ENCODE data around the gene DAPP1.

DNA sequence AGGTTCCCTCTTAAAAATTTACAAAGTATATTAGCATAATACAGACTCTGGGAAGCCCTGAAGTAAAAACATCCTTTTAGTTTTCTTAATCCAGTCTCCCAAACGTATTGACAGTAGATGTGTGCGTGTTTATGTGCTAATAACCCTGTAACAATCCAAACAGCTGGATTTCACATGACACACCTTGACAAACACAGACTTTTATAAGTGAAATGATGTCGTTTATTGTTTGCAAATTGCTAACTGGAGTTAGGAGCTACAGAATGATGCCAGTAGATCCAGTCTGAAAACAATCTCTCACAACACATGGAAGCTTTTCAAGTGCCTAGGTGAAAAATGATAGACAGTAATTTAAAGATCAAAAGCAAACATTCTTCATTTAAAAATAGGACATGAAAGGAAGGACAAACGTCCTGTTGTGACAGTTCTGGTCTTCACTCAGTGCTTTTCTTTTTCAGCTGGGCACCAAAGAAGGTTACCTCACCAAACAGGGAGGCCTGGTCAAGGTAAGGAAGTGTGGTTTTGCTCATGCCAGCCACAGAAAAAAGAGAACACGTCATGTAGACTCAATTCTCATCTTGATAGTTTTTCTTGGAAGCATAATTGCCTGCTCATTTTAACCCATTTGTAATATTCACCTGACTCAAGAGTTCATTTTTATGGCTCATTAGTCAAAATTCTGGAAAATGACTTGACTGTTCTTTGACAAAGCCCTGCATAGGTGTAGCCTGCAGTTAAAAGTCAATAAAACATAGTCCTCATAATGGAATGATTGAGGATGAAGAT lies 44.7 kb downstream of the DAPP1 start:
- no peak for TF ChIP-seq POLR2A (IDR thresholded peaks at IDR 0.05)
- TF ChIP-seq, protein P1, sequence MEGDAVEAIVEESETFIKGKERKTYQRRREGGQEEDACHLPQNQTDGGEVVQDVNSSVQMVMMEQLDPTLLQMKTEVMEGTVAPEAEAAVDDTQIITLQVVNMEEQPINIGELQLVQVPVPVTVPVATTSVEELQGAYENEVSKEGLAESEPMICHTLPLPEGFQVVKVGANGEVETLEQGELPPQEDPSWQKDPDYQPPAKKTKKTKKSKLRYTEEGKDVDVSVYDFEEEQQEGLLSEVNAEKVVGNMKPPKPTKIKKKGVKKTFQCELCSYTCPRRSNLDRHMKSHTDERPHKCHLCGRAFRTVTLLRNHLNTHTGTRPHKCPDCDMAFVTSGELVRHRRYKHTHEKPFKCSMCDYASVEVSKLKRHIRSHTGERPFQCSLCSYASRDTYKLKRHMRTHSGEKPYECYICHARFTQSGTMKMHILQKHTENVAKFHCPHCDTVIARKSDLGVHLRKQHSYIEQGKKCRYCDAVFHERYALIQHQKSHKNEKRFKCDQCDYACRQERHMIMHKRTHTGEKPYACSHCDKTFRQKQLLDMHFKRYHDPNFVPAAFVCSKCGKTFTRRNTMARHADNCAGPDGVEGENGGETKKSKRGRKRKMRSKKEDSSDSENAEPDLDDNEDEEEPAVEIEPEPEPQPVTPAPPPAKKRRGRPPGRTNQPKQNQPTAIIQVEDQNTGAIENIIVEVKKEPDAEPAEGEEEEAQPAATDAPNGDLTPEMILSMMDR (IDR thresholded peaks at IDR 0.05), result no peak
- no peak for TF ChIP-seq POLR2AphosphoS5 (IDR thresholded peaks at IDR 0.05)
